Measurements from ENCODE around the gene SYCP2L. TPM values are rescaled to one million over a fixed set of nuclear protein-coding genes. Genes with fewer than 3 reads are reported as not detected.
A peak's percentile ranks its signal among the peaks of the same experiment; 100 is the strongest.

The SYCP2L gene
- total and polyA plus RNA-seq, 2 donors from 2014 or later = 1.0 to 1.5 TPM

DNA sequence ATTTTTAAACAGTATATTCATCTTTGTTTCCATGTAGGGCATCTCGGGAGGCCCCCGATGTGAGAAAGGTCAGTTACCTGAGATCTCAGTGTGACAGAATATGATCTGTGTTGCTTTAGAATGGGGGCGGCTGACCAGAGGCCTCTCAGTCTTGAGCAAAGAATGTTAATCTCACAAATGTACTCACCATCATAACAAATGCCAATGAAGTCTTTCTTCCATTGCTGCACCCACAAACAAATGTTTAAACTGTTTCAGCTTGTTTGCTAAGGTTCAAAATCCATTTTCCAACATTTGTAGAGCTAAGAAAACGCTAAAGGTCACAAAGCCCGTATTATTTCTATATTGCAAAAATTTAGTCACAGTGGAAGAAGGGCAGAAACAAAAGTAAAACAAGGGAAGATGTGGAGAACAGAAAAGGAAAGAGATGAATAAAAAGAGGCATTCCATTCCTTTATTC is 125.5 kb downstream of the SYCP2L start:
- FAIRE-seq (no peak), DNase-seq (no peak)
- no peaks in the 10 kb centered on the region for H3K9me3 ChIP-seq (ENCODE audit: control insufficient read depth in 2 of 3, insufficient read depth in 1 of 3, low read length in 3 of 3)
- H3K36me3 ChIP-seq (ENCODE audit: control insufficient read depth in 2 of 3, insufficient read depth in 3 of 3, low read length in 3 of 3) = no peaks in the 10 kb centered on the region
- H3K27ac ChIP-seq (ENCODE audit: low read depth in 2 of 2, low read length in 2 of 2) = no peak overlapping the region
- H3K27me3 ChIP-seq (ENCODE audit: control insufficient read depth, insufficient read depth, low read length) = no peaks in the 10 kb centered on the region
- no peak for TF ChIP-seq CTCF (IDR thresholded peaks at IDR 0.05; ENCODE audit: borderline replicate concordance, extremely low read depth, insufficient read depth)
- H3K4me3 ChIP-seq (ENCODE audit: low read length in 3 of 3) = no peak overlapping the region
- H3K9ac ChIP-seq (ENCODE audit: low read length in 3 of 3) = no peak overlapping the region
- intact Hi-C loops (cut with DNase I) = no loop called here
- H3K4me1 ChIP-seq (ENCODE audit: control insufficient read depth in 2 of 3, insufficient read depth in 2 of 3, low read depth in 1 of 3, low read length in 3 of 3) = no peaks in the 10 kb centered on the region

DNA sequence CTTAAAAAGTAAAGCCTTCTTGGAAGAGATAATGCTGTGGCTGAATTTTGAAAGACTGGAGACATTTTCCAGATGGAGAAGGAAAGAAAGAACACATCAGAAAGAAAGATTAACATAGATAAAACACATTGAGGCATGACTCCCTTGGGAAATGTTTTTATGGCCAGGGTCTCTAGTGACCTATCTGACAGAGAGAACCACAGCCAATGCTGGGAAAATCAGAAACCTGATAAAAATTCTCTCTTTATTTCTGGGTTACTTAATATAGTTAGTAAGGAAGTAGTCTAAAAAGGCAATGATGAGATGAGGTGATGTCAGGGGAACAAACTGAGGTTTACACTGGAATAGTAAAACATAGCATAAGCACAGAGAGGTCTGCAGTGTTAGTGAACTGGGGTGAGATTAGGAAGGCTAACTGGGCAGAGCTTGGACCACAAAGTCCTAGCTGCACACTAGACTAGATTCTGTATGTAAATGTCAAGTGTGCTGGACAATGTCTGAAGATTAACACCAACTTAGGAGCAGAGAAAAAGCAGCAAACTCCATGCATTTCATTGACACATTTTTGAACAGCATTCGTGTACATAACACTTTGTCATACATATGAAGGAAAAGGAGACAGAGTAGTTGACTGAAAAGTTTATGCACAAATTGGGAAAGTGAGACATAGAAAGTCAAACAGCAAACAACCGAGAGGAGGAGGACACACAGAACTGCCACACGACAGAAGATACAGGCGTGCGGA is 126.3 kb downstream of the SYCP2L start:
- no peak overlapping the region for H3K4me3 ChIP-seq (ENCODE audit: low read length in 3 of 3)

GRCh38 chr6:11013721-11014070 is 126.8 kb downstream of the SYCP2L start:
- DNase-seq = no peak
- no peak for TF ChIP-seq CTCF (IDR thresholded peaks at IDR 0.05; ENCODE audit: borderline replicate concordance, extremely low read depth, insufficient read depth)
- H3K9ac ChIP-seq (ENCODE audit: low read length in 3 of 3) = no peak overlapping the region
- FAIRE-seq = no peak
- H3K4me1 ChIP-seq (ENCODE audit: control insufficient read depth in 2 of 3, insufficient read depth in 2 of 3, low read depth in 1 of 3, low read length in 3 of 3) = no peaks in the 10 kb centered on the region
- H3K27me3 ChIP-seq (ENCODE audit: control insufficient read depth, insufficient read depth, low read length) = no peaks in the 10 kb centered on the region
- H3K4me3 ChIP-seq (ENCODE audit: low read length in 3 of 3) = no peak overlapping the region
- no peaks in the 10 kb centered on the region for H3K36me3 ChIP-seq (ENCODE audit: control insufficient read depth in 2 of 3, insufficient read depth in 3 of 3, low read length in 3 of 3)
- intact Hi-C loops (cut with DNase I) = no loop called here
- no peak overlapping the region for H3K27ac ChIP-seq (ENCODE audit: low read depth in 2 of 2, low read length in 2 of 2)
- no peaks in the 10 kb centered on the region for H3K9me3 ChIP-seq (ENCODE audit: control insufficient read depth in 2 of 3, insufficient read depth in 1 of 3, low read length in 3 of 3)

More for the DNA sequence above, 126.3 kb downstream of the SYCP2L start:
- no peaks in the 10 kb centered on the region for H3K36me3 ChIP-seq (ENCODE audit: control insufficient read depth in 2 of 3, insufficient read depth in 3 of 3, low read length in 3 of 3)
- H3K27ac ChIP-seq (ENCODE audit: low read depth in 2 of 2, low read length in 2 of 2) = no peak overlapping the region
- DNase-seq (peak in 1 of 5 donors; percentile 18), FAIRE-seq (no peak)
- H3K9me3 ChIP-seq (ENCODE audit: control insufficient read depth in 2 of 3, insufficient read depth in 1 of 3, low read length in 3 of 3) = no peaks in the 10 kb centered on the region
- no peak overlapping the region for H3K9ac ChIP-seq (ENCODE audit: low read length in 3 of 3)
- TF ChIP-seq CTCF (IDR thresholded peaks at IDR 0.05; ENCODE audit: borderline replicate concordance, extremely low read depth, insufficient read depth) = no peak
- intact Hi-C loops (cut with DNase I) = no loop called here
- H3K27me3 ChIP-seq (ENCODE audit: control insufficient read depth, insufficient read depth, low read length) = no peaks in the 10 kb centered on the region
- H3K4me1 ChIP-seq (ENCODE audit: control insufficient read depth in 2 of 3, insufficient read depth in 2 of 3, low read depth in 1 of 3, low read length in 3 of 3) = no peaks in the 10 kb centered on the region
